ENCODE measurements around the gene PROSER2.

Gene PROSER2

DNA sequence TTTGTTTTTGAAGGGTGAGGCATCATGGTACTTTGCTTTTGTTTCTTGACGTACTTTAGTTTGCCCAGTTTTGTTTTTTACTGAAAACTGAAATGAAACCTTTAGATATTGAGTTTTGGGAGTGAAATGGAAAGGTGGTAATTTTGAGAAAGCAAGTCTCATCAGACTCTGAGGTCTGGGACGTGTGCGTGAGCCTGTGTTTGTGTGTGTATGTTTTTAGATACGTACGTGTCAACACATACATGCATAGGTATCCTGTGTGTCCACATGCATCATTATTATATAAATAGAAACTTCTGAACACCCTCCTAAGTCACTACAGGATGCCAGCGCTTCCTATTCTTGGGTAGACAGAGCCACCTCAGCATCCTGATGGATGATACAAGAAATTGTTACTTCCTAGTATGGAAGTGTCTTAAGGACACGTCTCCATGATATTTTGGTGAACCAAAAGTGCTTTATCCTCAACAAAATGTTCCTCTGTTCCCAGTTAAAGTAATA, 47.8 kb downstream of the PROSER2 start:
- DNase-seq (ENCODE audit: low read depth) = no peak
- no peak overlapping the region for H3K4me3 ChIP-seq (ENCODE audit: low read depth, low read length)
- TF ChIP-seq, protein P1, sequence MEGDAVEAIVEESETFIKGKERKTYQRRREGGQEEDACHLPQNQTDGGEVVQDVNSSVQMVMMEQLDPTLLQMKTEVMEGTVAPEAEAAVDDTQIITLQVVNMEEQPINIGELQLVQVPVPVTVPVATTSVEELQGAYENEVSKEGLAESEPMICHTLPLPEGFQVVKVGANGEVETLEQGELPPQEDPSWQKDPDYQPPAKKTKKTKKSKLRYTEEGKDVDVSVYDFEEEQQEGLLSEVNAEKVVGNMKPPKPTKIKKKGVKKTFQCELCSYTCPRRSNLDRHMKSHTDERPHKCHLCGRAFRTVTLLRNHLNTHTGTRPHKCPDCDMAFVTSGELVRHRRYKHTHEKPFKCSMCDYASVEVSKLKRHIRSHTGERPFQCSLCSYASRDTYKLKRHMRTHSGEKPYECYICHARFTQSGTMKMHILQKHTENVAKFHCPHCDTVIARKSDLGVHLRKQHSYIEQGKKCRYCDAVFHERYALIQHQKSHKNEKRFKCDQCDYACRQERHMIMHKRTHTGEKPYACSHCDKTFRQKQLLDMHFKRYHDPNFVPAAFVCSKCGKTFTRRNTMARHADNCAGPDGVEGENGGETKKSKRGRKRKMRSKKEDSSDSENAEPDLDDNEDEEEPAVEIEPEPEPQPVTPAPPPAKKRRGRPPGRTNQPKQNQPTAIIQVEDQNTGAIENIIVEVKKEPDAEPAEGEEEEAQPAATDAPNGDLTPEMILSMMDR (IDR thresholded peaks at IDR 0.05; ENCODE audit: low read depth, low read length, missing control alignments) = no peak

DNA sequence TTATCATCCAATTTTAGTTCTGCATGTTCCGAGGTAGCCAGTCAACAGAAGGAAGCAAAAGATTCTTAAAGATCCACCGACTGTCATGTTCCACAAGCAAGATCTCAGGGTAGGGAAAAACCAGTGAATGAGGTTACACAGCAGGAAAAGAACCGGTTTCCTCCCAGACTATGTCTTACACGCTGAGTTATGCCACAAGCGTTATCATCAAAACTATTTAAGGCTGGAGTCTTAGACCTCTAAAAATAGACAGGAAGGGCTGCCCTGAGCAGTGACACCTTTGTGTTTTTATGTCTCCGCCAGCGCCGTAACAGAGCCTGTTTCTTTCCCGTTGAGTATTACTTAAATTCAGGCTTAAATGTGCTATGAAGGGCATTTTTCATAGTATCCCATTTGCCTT, 48.3 kb downstream of the PROSER2 start:
- H3K4me3 ChIP-seq (ENCODE audit: low read depth, low read length) = no peak overlapping the region
- TF ChIP-seq, protein P1 (IDR thresholded peaks at IDR 0.05; ENCODE audit: low read depth, low read length, missing control alignments) = no peak
- no peak for DNase-seq (ENCODE audit: low read depth)

DNA sequence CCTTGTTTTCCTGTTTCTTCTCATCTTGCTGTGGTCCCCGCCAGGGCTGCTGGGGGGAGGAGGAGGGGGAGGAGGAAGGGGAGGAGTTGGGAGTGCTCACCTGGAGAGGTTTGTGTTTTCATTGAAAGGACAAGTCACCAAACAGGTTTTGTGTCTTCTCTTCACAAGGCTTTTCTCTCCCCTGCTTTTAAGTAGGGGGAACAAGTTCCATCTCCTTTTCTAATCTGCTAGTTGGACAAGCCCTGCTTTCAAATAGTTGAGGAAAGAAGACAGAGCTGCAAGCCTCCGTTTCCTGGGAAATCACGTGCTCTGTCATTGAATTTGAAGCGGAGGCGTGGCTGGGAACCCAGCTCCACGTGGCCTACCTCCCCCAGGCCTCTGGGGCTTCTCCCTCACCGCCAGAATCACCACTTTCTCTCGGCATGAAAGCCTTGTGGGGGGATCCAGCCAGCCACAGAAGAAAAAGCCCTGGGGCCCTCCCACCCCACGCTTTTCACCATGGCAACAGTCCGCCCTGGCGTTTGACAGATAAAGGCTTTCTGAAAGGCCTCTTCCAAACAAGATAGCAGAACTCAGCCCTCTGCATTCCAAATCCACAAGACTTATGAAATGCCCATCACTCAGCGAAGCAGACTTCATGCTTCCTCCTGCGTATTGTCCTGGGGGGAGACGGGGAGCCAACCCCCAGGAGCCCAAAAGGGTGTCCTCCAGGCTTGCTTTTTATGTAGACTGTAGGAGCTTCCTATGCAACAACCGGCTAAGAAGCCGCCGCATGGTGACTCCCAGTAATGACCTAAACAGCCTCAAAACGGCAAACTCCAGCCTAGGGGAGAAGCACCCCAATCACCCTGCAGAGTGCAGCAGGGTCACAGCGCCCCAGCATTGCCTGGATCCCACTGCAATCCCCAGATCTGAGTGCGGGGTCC, 51.7 kb downstream of the PROSER2 start:
- TF ChIP-seq, protein P1 (IDR thresholded peaks at IDR 0.05; ENCODE audit: low read depth, low read length, missing control alignments) = no peak
- no peak overlapping the region for H3K4me3 ChIP-seq (ENCODE audit: low read depth, low read length)
- no peak for DNase-seq (ENCODE audit: low read depth)

DNA sequence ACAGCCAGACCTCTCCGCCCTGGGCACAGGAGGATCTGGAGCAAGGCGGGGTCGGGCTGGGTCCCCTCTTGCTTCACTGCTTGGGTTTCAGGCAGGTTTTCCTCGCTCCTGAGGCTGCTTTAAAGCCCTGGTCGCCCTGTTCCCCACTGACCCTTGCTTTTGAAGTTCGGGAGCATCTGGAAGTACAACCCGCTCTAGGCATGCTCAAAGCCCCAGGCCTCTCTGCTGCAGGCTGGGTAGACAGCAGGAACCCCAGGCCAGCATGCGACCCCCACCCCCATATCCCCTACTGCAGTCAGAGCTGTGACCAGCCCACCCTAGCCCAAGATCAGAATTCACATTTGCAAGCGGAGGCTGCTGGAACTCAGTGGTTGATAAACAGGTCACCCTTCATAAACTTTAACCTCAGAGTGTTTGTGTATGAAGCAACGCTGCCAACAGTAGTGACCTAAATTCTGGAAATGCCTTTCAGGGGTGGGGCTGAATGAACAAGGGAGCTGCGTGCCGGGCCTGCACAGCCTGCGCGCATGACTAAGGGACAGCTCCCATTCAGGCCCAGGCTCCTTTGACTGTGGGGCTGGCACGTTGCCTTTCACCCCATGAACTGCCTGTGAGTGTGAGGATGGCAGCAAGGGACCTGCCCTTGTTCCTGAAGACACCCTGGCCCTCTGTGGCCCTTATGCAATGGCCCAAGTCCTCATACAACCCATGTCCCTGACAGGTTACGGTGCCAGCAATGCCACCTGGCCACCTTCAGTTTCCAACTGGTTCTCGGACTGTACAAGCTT, 52.5 kb downstream of the PROSER2 start:
- no peak overlapping the region for H3K4me3 ChIP-seq (ENCODE audit: low read depth, low read length)
- no peak for DNase-seq (ENCODE audit: low read depth)
- TF ChIP-seq, protein P1 (IDR thresholded peaks at IDR 0.05; ENCODE audit: low read depth, low read length, missing control alignments) = no peak

DNA sequence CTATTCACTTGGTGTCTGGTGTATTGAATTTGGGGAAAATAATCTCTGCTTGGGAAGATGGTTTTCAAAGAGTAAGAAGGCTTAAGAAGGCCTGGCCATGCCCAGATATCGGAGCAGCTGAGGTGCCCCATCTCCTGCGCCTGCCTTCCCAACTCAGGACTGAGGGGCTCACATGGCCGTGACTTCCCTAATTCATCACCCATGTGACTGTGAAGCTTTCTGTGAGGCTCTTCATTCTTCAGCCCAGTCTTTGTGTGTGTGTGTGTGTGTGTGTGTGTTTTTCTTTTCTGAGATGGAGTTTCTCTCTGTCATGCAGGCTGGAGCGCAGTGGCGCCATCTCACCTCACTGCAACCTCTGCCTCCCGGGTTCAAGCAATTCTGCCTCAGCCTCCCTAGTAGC, 53.2 kb downstream of the PROSER2 start:
- TF ChIP-seq, protein P1 (IDR thresholded peaks at IDR 0.05; ENCODE audit: low read depth, low read length, missing control alignments) = no peak
- DNase-seq (ENCODE audit: low read depth) = no peak
- no peak overlapping the region for H3K4me3 ChIP-seq (ENCODE audit: low read depth, low read length)

DNA sequence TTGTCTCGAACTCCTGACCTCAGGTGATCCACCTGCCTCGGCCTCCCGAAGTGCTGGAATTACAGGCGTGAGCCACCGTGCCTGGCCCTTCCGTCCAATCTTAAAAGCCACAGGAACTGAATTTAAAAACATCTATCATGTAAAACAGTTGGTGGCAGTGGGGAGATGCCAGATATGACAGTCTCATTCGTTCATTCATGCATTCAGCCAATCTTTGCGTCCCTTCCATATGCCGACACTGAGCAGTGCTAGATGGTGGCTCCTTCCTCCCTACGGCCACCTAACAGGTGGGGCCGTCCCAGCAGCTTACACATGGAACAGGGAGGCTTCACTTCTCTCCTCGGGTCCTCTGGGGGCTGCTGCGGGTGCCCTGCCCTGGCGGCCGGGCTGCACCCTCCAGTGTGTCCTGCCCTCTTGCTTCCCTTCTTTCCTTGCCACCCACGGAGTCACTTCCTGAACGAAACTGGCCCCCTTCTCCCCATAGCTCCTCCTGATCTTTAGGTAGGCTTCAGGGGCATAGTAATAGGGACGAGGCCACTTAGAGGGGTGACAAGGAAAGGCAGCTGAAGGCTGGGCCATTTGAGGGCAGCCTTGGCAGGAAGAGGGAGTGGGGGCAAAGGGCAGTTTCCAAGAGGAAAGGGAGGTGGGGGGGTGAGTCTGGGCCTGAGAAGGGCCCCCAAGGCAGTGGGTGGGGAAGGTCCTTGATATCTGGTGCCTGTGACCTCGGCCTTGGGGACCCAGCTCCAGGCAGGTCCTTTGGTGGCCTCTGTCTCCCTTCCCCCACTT, 53.8 kb downstream of the PROSER2 start:
- H3K4me3 ChIP-seq (ENCODE audit: low read depth, low read length) = no peak overlapping the region
- TF ChIP-seq, protein P1 (IDR thresholded peaks at IDR 0.05; ENCODE audit: low read depth, low read length, missing control alignments) = no peak
- no peak for DNase-seq (ENCODE audit: low read depth)
